Measurements from ENCODE around the gene WWOX.

The WWOX gene

DNA sequence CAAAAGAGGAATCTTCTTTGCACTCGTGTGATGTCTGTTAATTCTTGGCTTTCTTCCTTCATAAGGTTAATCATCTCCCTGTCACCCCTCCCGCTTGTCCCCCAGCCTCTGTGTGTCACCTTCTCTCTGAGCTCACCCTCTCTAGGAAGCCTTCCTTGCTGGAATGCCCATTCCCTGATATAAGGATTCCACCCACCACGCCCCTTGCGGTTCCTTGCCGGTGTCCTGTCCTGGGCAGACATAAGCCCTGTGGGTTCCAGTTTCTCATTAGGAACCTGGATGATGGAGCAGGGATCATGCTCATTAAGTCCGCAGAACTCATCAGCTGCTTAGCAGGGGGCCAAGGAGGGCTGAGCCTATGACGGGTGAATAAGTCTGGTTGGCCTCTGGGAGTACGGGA, 941.8 kb downstream of the WWOX start:
- Histone ChIP-seq H3K9me3 (replicated peaks; ENCODE audit: insufficient read depth, low read length) (no peaks in the 10 kb centered on the region), H3K36me3 (replicated peaks; ENCODE audit: insufficient read depth, low read length) (no peaks in the 10 kb centered on the region), H3K27me3 (replicated peaks; ENCODE audit: insufficient read depth, low read length) (no peaks in the 10 kb centered on the region), H3F3A (ENCODE audit: insufficient read depth, low read length) (peaks cover 5% of the 10 kb centered on the region), H3K27ac (ENCODE audit: low read length) (no peak overlapping the region), H3K4me3 (ENCODE audit: low read length) (no peak overlapping the region), H3K9me2 (replicated peaks; ENCODE audit: insufficient read depth, low read length) (no peaks in the 10 kb centered on the region), H3K4me1 (ENCODE audit: low read length) (peaks cover 17% of the 10 kb centered on the region), H2AFZ (ENCODE audit: low read length) (no peak overlapping the region), H3K4me2 (ENCODE audit: low read depth, low read length) (no peak overlapping the region), H4K20me1 (ENCODE audit: insufficient read depth, low read length) (no peaks in the 10 kb centered on the region), H3K79me2 (ENCODE audit: low read length) (no peaks in the 10 kb centered on the region), H3K9ac (ENCODE audit: low read length) (no peak overlapping the region)
- no peak for DNase-seq
- TF ChIP-seq, protein P1, sequence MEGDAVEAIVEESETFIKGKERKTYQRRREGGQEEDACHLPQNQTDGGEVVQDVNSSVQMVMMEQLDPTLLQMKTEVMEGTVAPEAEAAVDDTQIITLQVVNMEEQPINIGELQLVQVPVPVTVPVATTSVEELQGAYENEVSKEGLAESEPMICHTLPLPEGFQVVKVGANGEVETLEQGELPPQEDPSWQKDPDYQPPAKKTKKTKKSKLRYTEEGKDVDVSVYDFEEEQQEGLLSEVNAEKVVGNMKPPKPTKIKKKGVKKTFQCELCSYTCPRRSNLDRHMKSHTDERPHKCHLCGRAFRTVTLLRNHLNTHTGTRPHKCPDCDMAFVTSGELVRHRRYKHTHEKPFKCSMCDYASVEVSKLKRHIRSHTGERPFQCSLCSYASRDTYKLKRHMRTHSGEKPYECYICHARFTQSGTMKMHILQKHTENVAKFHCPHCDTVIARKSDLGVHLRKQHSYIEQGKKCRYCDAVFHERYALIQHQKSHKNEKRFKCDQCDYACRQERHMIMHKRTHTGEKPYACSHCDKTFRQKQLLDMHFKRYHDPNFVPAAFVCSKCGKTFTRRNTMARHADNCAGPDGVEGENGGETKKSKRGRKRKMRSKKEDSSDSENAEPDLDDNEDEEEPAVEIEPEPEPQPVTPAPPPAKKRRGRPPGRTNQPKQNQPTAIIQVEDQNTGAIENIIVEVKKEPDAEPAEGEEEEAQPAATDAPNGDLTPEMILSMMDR (IDR thresholded peaks at IDR 0.05; ENCODE audit: low read length): no peak
- no peak for TF ChIP-seq EZH2phosphoT487 (IDR thresholded peaks at IDR 0.05; ENCODE audit: low read length)
- TF ChIP-seq EZH2 (optimal IDR thresholded peaks at IDR 0.05; ENCODE audit: low read depth, low read length): no peak

GRCh38 chr16:79042141-79042540, 942.7 kb downstream of the WWOX start:
- Histone ChIP-seq H3K79me2 (ENCODE audit: low read length) (no peaks in the 10 kb centered on the region), H4K20me1 (ENCODE audit: insufficient read depth, low read length) (no peaks in the 10 kb centered on the region), H2AFZ (ENCODE audit: low read length) (no peak overlapping the region), H3K4me2 (ENCODE audit: low read depth, low read length) (no peak overlapping the region), H3K9ac (ENCODE audit: low read length) (no peak overlapping the region), H3K4me3 (ENCODE audit: low read length) (no peak overlapping the region), H3K4me1 (ENCODE audit: low read length) (peaks cover 17% of the 10 kb centered on the region), H3K27ac (ENCODE audit: low read length) (peak overlapping the region; percentile 69; the same call in 1 of the 2 replicates), H3F3A (ENCODE audit: insufficient read depth, low read length) (peaks cover 5% of the 10 kb centered on the region), H3K9me2 (replicated peaks; ENCODE audit: insufficient read depth, low read length) (no peaks in the 10 kb centered on the region), H3K9me3 (replicated peaks; ENCODE audit: insufficient read depth, low read length) (no peaks in the 10 kb centered on the region), H3K27me3 (replicated peaks; ENCODE audit: insufficient read depth, low read length) (no peaks in the 10 kb centered on the region), H3K36me3 (replicated peaks; ENCODE audit: insufficient read depth, low read length) (no peaks in the 10 kb centered on the region)
- DNase-seq: no peak
- TF ChIP-seq, protein P1 (IDR thresholded peaks at IDR 0.05; ENCODE audit: low read length): no peak
- no peak for TF ChIP-seq EZH2phosphoT487 (IDR thresholded peaks at IDR 0.05; ENCODE audit: low read length)
- TF ChIP-seq EZH2 (optimal IDR thresholded peaks at IDR 0.05; ENCODE audit: low read depth, low read length): no peak

DNA sequence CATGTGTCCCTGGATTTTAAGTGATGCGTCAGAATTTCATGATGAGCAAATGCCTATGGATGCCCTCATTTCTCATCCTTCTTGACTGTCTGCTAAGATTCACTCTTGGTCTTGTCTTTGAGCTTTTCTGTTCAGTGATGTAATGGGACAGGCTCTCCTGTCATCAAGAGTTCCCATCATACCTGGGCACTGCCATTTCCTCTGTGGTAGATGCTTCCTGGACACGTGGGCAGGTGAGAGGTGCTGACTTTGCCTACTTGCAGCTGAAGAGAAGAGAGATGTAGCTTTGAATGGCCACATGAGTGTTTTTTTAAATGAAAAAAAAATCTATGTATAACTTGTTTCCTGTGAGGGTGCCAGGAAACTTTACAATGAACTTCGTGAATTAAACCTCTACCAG, 943.4 kb downstream of the WWOX start:
- Histone ChIP-seq H3K4me1 (ENCODE audit: low read length) (peaks cover 17% of the 10 kb centered on the region), H3K9me3 (replicated peaks; ENCODE audit: insufficient read depth, low read length) (no peaks in the 10 kb centered on the region), H2AFZ (ENCODE audit: low read length) (no peak overlapping the region), H3K79me2 (ENCODE audit: low read length) (no peaks in the 10 kb centered on the region), H3K27ac (ENCODE audit: low read length) (peak overlapping the region; percentile 69), H3K9me2 (replicated peaks; ENCODE audit: insufficient read depth, low read length) (no peaks in the 10 kb centered on the region), H4K20me1 (ENCODE audit: insufficient read depth, low read length) (no peaks in the 10 kb centered on the region), H3K27me3 (replicated peaks; ENCODE audit: insufficient read depth, low read length) (no peaks in the 10 kb centered on the region), H3K36me3 (replicated peaks; ENCODE audit: insufficient read depth, low read length) (no peaks in the 10 kb centered on the region), H3K4me2 (ENCODE audit: low read depth, low read length) (0 out of 2 replicates have a peak overlapping the region, but pooled peaks have one; percentile 21), H3F3A (ENCODE audit: insufficient read depth, low read length) (peaks cover 5% of the 10 kb centered on the region), H3K4me3 (ENCODE audit: low read length) (no peak overlapping the region), H3K9ac (ENCODE audit: low read length) (0 out of 2 replicates have a peak overlapping the region, but pooled peaks have one; percentile 29)
- peak; percentile 82 for DNase-seq
- TF ChIP-seq EZH2 (optimal IDR thresholded peaks at IDR 0.05; ENCODE audit: low read depth, low read length) (no peak), EZH2phosphoT487 (IDR thresholded peaks at IDR 0.05; ENCODE audit: low read length) (no peak)
- TF ChIP-seq, protein P1 (IDR thresholded peaks at IDR 0.05; ENCODE audit: low read length): no peak

Measured in MM.1S (cell line).